ENCODE results near the gene METTL6.

METTL6 gene

DNA sequence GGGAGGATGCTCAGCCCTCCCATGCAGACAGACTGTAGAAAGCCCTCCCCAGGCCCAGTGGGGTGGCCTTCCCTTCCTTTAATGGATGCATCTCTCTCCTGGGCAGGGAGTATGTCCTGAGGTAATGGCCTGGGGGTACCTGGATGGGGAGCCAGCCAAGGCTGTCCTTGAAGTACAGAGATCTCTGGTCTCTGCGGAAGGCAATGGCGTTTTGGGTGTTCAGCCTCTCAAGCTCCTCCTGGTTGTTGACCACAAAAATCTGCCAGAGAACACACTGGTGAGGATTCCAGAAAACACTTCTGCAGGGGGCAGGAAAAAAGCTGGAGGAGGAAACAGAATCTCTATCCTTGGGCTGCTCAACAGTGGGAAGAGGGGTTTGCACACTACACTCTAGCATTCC lies 29.0 kb upstream of the METTL6 start:
- TF ChIP-seq, protein P1, sequence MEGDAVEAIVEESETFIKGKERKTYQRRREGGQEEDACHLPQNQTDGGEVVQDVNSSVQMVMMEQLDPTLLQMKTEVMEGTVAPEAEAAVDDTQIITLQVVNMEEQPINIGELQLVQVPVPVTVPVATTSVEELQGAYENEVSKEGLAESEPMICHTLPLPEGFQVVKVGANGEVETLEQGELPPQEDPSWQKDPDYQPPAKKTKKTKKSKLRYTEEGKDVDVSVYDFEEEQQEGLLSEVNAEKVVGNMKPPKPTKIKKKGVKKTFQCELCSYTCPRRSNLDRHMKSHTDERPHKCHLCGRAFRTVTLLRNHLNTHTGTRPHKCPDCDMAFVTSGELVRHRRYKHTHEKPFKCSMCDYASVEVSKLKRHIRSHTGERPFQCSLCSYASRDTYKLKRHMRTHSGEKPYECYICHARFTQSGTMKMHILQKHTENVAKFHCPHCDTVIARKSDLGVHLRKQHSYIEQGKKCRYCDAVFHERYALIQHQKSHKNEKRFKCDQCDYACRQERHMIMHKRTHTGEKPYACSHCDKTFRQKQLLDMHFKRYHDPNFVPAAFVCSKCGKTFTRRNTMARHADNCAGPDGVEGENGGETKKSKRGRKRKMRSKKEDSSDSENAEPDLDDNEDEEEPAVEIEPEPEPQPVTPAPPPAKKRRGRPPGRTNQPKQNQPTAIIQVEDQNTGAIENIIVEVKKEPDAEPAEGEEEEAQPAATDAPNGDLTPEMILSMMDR (conservative IDR thresholded peaks at IDR 0.05; ENCODE audit: control insufficient read depth, insufficient read depth, low read depth, low read length): no peak
- H3K4me3 ChIP-seq (ENCODE audit: control insufficient read depth, low read depth, low read length): no peak overlapping the region
- no peak for DNase-seq (ENCODE audit: low read depth)

DNA sequence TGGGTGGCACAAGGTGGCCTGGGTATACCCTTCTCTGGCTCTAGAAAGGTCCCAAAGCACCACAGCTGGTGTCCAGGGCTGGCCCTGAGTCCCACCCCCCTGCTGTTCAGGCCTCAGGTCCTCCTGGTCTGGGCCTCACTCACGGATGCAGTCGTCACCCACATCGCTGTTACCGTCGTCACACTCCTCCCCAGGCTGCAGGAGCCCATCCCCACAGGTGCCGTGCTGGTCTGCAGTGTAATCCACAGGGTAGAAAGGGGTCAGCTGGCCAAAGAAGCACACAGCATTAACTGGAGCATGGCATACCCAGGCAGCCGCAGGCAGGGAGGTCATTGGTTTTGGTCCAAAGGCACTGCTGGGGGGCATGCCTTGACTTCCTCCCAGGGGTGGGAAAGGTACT lies 28.4 kb upstream of the METTL6 start:
- no peak overlapping the region for H3K4me3 ChIP-seq (ENCODE audit: control insufficient read depth, low read depth, low read length)
- no peak for DNase-seq (ENCODE audit: low read depth)
- TF ChIP-seq, protein P1 (conservative IDR thresholded peaks at IDR 0.05; ENCODE audit: control insufficient read depth, insufficient read depth, low read depth, low read length): no peak

DNA sequence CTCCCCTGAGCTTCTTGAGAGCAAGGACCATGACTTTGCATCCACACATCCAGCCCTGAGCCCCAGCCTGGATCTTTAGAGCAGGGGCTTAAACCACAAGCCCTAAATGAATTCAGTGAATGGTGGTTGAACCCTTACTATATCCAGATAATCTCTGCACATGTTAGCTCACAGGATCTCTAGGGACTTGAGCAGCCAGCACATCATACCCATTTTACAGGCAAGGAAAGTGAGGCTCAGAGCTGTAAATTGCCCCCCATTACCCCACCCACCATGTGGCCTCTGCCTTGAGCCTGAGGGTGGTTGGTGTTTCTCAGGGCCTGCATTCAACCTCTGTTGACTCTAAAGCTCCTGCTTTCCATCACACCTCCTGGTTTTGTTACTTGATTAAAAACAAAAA lies 27.6 kb upstream of the METTL6 start:
- no peak overlapping the region for H3K4me3 ChIP-seq (ENCODE audit: control insufficient read depth, low read depth, low read length)
- TF ChIP-seq, protein P1 (conservative IDR thresholded peaks at IDR 0.05; ENCODE audit: control insufficient read depth, insufficient read depth, low read depth, low read length): no peak
- DNase-seq (ENCODE audit: low read depth): no peak

DNA sequence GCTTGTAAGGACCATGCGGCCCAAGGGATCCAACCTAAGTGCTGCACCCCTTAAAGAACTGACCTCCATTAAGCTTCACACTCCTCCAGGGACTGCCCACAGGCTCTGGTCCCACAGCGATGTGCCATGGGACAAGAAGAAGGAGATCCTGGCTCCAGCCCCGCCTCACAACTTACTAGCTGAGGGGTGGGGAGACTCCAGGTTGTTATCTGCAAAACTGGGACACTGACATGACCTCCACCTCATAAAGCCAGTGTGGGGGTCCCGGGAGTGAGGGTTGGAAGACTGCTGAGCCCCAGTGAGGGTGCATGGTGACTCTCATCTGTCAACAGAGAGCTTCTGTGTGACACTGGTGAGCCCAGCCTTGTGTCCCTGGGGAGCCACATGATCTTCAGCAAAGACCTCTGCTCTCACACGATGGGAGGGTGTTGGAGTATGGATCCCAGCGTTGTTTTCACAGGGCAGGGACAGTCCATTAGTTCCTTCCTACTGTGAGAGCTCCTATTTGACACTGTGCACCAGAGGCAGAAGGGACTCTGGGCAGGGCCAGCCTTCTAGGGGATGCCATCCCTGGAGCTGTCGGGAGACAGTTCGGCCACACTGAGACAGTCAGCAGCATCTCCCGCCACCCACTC lies 26.8 kb upstream of the METTL6 start:
- no peak for DNase-seq (ENCODE audit: low read depth)
- H3K4me3 ChIP-seq (ENCODE audit: control insufficient read depth, low read depth, low read length): no peak overlapping the region
- TF ChIP-seq, protein P1 (conservative IDR thresholded peaks at IDR 0.05; ENCODE audit: control insufficient read depth, insufficient read depth, low read depth, low read length): no peak

DNA sequence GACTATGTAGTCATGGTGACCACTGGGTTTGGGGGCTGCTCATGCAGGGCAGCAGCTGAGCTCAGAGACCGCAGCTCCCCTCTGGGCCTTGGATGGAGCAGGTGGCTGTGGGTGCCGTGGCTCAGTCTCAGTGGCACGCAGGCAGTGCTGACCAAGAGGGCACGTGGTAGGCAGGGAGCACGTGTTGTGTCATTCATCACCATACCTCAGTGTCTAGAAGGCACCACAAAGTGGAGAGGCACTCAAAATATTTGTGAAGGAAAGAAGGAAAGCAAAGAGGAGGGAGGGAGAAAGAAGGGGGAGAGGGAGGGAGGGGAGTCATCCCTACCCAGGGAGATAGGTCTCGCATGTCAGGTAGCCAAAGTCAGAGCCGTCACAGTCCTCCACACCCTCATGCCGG lies 26.2 kb upstream of the METTL6 start:
- no peak overlapping the region for H3K4me3 ChIP-seq (ENCODE audit: control insufficient read depth, low read depth, low read length)
- TF ChIP-seq, protein P1 (conservative IDR thresholded peaks at IDR 0.05; ENCODE audit: control insufficient read depth, insufficient read depth, low read depth, low read length): no peak
- no peak for DNase-seq (ENCODE audit: low read depth)

DNA sequence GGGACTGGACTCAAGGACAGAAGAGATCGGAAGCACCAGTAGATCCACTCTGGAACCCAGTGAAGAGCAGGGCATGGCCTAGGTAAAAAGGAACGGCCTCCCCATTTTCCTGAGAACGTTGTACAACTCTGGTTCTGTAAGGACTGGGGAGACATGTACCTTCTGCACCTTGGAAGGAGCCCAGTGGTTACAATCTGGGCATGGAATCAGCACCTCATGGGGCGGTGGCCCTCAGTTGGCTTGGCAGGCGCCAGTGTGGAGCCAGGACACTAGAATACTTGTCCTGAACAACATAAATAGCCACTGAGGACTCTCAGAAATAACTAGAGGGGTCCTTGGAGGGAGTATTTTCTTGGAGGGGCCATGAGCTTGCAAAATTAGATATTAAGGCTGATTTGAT lies 25.6 kb upstream of the METTL6 start:
- TF ChIP-seq, protein P1 (conservative IDR thresholded peaks at IDR 0.05; ENCODE audit: control insufficient read depth, insufficient read depth, low read depth, low read length): no peak
- DNase-seq (ENCODE audit: low read depth): no peak
- H3K4me3 ChIP-seq (ENCODE audit: control insufficient read depth, low read depth, low read length): no peak overlapping the region

DNA sequence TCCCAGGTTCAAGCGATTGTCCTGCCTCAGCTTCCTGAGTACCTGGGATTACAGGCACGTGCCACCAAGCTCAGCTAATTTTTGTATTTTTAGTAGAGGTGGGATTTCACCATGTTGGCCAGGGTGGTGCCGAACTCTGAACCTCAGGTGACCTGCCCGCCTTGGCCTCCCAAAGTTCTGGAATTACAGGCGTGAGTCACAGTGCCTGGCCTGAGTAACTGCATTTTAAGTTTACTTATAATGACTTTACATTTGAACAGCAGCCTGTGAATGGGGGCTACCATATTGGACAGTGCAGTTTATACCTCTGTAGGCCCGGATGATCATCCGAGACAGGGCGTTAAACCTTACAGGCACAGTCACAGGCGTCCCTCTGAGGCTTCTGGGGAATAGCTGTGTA lies 24.8 kb upstream of the METTL6 start:
- no peak overlapping the region for H3K4me3 ChIP-seq (ENCODE audit: control insufficient read depth, low read depth, low read length)
- no peak for DNase-seq (ENCODE audit: low read depth)
- TF ChIP-seq, protein P1 (conservative IDR thresholded peaks at IDR 0.05; ENCODE audit: control insufficient read depth, insufficient read depth, low read depth, low read length): no peak
